ENCODE data around the gene COL5A1. TPM values are rescaled to one million over a fixed set of nuclear protein-coding genes. Genes with fewer than 3 reads are reported as not detected.

The COL5A1 gene
- total and polyA plus RNA-seq, 2 experiments from 2014 or later: 2.5 to 13.1 TPM

DNA sequence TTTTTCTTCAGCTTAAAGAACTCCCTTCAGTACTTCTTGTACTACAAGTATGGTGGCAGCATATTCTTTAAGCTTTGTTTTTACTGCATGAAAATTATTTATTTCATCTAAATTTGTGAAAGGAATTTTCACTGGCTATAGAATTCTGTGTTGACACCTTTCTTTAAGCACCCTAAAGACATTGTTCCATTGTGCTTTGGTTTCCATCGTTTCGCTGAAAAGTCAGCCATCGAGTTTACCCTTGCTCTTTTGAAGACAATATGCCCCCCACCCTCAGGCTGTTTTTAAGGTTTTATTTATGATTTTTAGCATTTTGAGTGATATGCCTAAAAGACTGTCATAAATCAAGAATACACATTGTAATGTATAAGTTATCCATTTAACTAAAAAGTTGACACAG lies 27.3 kb upstream of the COL5A1 start:
- no peaks in the 10 kb centered on the region for H3K36me3 ChIP-seq (ENCODE audit: insufficient read depth)
- no peak overlapping the region for H3K4me3 ChIP-seq
- H3K4me2 ChIP-seq: no peak overlapping the region
- H4K20me1 ChIP-seq (replicated peaks; ENCODE audit: insufficient read depth): no peaks in the 10 kb centered on the region
- H3K9me3 Mint-ChIP-seq: peaks cover 34% of the 10 kb centered on the region
- H3K9me2 ChIP-seq (ENCODE audit: insufficient read depth): no peaks in the 10 kb centered on the region
- H3K4me3 Mint-ChIP-seq: no peak overlapping the region
- no peak overlapping the region for H3K27ac Mint-ChIP-seq
- H3K79me2 ChIP-seq (replicated peaks; ENCODE audit: insufficient read depth): no peaks in the 10 kb centered on the region
- DNase-seq (ENCODE audit: low spot score): no peak
- H3F3A ChIP-seq (replicated peaks; ENCODE audit: low read depth): no peaks in the 10 kb centered on the region
- peaks cover 10% of the 10 kb centered on the region; the same call in 2 of the 3 replicates for H3K36me3 Mint-ChIP-seq (ENCODE audit: low read depth)
- ATAC-seq: no peak
- peaks cover 3% of the 10 kb centered on the region for H3K27me3 Mint-ChIP-seq (ENCODE audit: insufficient read depth, low read depth, poor library complexity)
- no peaks in the 10 kb centered on the region for H3K27me3 ChIP-seq (ENCODE audit: insufficient read depth)
- TF ChIP-seq POLR2AphosphoS5 (IDR thresholded peaks at IDR 0.05; ENCODE audit: low read depth) (no peak), EZH2 (IDR thresholded peaks at IDR 0.05; ENCODE audit: low read depth, unreplicated experiment) (no peak), NANOG (IDR thresholded peaks at IDR 0.05; ENCODE audit: borderline replicate concordance) (no peak), STAT1 (IDR thresholded peaks at IDR 0.05; ENCODE audit: unreplicated experiment) (no peak), ZNF331 (CRISPR knock-in tag; IDR thresholded peaks at IDR 0.05; ENCODE audit: low read depth) (no peak), JUNB (IDR thresholded peaks at IDR 0.05; ENCODE audit: unreplicated experiment) (no peak), EZH2phosphoT487 (IDR thresholded peaks at IDR 0.05; ENCODE audit: unreplicated experiment) (no peak)
- no peaks in the 10 kb centered on the region for H3K4me1 ChIP-seq (ENCODE audit: insufficient read depth)
- H2AFZ ChIP-seq: no peak overlapping the region
- no peak overlapping the region for H3K27ac ChIP-seq (ENCODE audit: low read depth)
- H3K4me1 Mint-ChIP-seq: peaks cover 4% of the 10 kb centered on the region; the same call in 2 of the 3 replicates

GRCh38 chr9:134616341-134616740 lies 25.3 kb upstream of the COL5A1 start:
- Histone ChIP-seq H2AFZ (no peak overlapping the region), H3F3A (replicated peaks; ENCODE audit: low read depth) (no peaks in the 10 kb centered on the region), H3K9me2 (ENCODE audit: insufficient read depth) (no peaks in the 10 kb centered on the region), H3K79me2 (replicated peaks; ENCODE audit: insufficient read depth) (no peaks in the 10 kb centered on the region), H3K4me3 (no peak overlapping the region), H3K27ac (ENCODE audit: low read depth) (no peak overlapping the region), H3K4me1 (ENCODE audit: insufficient read depth) (no peaks in the 10 kb centered on the region), H3K27me3 (ENCODE audit: insufficient read depth) (no peaks in the 10 kb centered on the region), H3K4me2 (no peak overlapping the region), H3K36me3 (ENCODE audit: insufficient read depth) (no peaks in the 10 kb centered on the region), H4K20me1 (replicated peaks; ENCODE audit: insufficient read depth) (no peaks in the 10 kb centered on the region)
- H3K9me3 Mint-ChIP-seq: peaks cover 34% of the 10 kb centered on the region
- H3K27me3 Mint-ChIP-seq (ENCODE audit: insufficient read depth, low read depth, poor library complexity): peaks cover 5% of the 10 kb centered on the region
- no peak overlapping the region for H3K4me3 Mint-ChIP-seq
- DNase-seq (ENCODE audit: low spot score) (no peak), ATAC-seq (no peak)
- H3K4me1 Mint-ChIP-seq: peaks cover 4% of the 10 kb centered on the region; the same call in 2 of the 3 replicates
- no peak overlapping the region for H3K27ac Mint-ChIP-seq
- H3K36me3 Mint-ChIP-seq (ENCODE audit: low read depth): peaks cover 10% of the 10 kb centered on the region; the same call in 2 of the 3 replicates
- TF ChIP-seq JUNB (IDR thresholded peaks at IDR 0.05; ENCODE audit: unreplicated experiment) (no peak), EZH2 (IDR thresholded peaks at IDR 0.05; ENCODE audit: low read depth, unreplicated experiment) (no peak), STAT1 (IDR thresholded peaks at IDR 0.05; ENCODE audit: unreplicated experiment) (no peak), NANOG (IDR thresholded peaks at IDR 0.05; ENCODE audit: borderline replicate concordance) (no peak), CTCF (conservative IDR thresholded peaks at IDR 0.05; ENCODE audit: low read depth in 2 of 2) (no peak), EZH2phosphoT487 (IDR thresholded peaks at IDR 0.05; ENCODE audit: unreplicated experiment) (no peak)
- TF ChIP-seq, protein P1, sequence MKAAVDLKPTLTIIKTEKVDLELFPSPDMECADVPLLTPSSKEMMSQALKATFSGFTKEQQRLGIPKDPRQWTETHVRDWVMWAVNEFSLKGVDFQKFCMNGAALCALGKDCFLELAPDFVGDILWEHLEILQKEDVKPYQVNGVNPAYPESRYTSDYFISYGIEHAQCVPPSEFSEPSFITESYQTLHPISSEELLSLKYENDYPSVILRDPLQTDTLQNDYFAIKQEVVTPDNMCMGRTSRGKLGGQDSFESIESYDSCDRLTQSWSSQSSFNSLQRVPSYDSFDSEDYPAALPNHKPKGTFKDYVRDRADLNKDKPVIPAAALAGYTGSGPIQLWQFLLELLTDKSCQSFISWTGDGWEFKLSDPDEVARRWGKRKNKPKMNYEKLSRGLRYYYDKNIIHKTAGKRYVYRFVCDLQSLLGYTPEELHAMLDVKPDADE (IDR thresholded peaks at IDR 0.05): no peak
- TF ChIP-seq, protein P2, sequence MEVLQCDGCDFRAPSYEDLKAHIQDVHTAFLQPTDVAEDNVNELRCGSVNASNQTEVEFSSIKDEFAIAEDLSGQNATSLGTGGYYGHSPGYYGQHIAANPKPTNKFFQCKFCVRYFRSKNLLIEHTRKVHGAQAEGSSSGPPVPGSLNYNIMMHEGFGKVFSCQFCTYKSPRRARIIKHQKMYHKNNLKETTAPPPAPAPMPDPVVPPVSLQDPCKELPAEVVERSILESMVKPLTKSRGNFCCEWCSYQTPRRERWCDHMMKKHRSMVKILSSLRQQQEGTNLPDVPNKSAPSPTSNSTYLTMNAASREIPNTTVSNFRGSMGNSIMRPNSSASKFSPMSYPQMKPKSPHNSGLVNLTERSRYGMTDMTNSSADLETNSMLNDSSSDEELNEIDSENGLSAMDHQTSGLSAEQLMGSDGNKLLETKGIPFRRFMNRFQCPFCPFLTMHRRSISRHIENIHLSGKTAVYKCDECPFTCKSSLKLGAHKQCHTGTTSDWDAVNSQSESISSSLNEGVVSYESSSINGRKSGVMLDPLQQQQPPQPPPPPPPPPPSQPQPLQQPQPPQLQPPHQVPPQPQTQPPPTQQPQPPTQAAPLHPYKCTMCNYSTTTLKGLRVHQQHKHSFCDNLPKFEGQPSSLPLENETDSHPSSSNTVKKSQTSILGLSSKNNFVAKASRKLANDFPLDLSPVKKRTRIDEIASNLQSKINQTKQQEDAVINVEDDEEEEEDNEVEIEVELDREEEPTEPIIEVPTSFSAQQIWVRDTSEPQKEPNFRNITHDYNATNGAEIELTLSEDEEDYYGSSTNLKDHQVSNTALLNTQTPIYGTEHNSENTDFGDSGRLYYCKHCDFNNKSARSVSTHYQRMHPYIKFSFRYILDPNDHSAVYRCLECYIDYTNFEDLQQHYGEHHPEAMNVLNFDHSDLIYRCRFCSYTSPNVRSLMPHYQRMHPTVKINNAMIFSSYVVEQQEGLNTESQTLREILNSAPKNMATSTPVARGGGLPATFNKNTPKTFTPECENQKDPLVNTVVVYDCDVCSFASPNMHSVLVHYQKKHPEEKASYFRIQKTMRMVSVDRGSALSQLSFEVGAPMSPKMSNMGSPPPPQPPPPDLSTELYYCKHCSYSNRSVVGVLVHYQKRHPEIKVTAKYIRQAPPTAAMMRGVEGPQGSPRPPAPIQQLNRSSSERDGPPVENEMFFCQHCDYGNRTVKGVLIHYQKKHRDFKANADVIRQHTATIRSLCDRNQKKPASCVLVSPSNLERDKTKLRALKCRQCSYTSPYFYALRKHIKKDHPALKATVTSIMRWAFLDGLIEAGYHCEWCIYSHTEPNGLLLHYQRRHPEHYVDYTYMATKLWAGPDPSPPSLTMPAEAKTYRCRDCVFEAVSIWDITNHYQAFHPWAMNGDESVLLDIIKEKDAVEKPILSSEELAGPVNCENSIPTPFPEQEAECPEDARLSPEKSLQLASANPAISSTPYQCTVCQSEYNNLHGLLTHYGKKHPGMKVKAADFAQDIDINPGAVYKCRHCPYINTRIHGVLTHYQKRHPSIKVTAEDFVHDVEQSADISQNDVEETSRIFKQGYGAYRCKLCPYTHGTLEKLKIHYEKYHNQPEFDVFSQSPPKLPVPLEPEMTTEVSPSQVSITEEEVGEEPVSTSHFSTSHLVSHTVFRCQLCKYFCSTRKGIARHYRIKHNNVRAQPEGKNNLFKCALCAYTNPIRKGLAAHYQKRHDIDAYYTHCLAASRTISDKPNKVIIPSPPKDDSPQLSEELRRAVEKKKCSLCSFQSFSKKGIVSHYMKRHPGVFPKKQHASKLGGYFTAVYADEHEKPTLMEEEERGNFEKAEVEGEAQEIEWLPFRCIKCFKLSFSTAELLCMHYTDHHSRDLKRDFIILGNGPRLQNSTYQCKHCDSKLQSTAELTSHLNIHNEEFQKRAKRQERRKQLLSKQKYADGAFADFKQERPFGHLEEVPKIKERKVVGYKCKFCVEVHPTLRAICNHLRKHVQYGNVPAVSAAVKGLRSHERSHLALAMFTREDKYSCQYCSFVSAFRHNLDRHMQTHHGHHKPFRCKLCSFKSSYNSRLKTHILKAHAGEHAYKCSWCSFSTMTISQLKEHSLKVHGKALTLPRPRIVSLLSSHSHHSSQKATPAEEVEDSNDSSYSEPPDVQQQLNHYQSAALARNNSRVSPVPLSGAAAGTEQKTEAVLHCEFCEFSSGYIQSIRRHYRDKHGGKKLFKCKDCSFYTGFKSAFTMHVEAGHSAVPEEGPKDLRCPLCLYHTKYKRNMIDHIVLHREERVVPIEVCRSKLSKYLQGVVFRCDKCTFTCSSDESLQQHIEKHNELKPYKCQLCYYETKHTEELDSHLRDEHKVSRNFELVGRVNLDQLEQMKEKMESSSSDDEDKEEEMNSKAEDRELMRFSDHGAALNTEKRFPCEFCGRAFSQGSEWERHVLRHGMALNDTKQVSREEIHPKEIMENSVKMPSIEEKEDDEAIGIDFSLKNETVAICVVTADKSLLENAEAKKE (CRISPR knock-in tag; IDR thresholded peaks at IDR 0.05): no peak

Data from GM23338 (cell line).